Measurements from ENCODE around the gene SHB.
A peak's percentile ranks its signal among the peaks of the same experiment; 100 is the strongest.

SHB gene

DNA sequence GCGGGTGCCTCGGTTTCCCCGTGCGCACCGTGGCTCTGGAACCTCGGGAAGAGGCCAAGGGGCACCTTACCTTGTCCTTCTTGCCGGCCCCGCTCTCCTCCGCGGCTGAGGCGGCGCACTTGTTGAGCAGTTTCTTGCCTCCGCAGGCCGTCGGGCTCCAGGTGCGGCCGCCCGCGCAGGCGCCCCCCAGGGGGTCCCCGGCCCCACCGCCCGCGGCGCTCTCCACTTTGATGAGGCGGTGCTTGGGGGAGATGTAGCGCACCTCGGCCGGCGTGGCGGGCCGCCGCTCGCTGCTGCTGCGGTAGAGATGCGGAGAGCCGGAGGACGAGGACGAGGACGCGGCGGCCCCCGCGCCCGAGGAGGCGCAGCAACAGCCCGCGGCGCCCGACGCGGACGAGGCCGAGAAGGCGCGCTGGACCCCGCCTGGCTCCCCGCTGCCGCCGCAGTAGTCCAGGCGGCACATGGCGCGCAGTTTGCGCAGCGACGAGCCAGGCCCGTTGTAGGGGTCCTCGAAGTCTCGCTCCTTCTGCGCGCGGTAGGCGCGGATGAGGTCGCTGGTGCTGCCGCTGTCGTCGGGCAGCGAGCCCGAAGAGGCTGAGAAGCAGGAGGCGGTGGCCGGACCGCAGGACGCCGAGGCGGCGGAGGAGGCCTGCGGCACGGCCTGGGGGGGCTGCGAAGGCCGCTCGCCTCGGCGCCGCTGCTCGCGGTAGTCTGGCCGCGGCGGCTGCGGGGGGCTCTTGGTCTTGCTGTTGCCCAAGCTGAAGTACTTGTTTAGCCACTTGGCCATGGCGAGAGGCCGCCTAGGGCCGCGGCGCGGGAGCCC is 957 bp downstream of the SHB start:
- TF ChIP-seq, protein P1, sequence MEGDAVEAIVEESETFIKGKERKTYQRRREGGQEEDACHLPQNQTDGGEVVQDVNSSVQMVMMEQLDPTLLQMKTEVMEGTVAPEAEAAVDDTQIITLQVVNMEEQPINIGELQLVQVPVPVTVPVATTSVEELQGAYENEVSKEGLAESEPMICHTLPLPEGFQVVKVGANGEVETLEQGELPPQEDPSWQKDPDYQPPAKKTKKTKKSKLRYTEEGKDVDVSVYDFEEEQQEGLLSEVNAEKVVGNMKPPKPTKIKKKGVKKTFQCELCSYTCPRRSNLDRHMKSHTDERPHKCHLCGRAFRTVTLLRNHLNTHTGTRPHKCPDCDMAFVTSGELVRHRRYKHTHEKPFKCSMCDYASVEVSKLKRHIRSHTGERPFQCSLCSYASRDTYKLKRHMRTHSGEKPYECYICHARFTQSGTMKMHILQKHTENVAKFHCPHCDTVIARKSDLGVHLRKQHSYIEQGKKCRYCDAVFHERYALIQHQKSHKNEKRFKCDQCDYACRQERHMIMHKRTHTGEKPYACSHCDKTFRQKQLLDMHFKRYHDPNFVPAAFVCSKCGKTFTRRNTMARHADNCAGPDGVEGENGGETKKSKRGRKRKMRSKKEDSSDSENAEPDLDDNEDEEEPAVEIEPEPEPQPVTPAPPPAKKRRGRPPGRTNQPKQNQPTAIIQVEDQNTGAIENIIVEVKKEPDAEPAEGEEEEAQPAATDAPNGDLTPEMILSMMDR (IDR thresholded peaks at IDR 0.05), result no peak
- TF ChIP-seq ZFX (IDR thresholded peaks at IDR 0.05; ENCODE audit: borderline replicate concordance), result no peak
- H3K27ac ChIP-seq, result peak overlapping the region; percentile 93

DNA sequence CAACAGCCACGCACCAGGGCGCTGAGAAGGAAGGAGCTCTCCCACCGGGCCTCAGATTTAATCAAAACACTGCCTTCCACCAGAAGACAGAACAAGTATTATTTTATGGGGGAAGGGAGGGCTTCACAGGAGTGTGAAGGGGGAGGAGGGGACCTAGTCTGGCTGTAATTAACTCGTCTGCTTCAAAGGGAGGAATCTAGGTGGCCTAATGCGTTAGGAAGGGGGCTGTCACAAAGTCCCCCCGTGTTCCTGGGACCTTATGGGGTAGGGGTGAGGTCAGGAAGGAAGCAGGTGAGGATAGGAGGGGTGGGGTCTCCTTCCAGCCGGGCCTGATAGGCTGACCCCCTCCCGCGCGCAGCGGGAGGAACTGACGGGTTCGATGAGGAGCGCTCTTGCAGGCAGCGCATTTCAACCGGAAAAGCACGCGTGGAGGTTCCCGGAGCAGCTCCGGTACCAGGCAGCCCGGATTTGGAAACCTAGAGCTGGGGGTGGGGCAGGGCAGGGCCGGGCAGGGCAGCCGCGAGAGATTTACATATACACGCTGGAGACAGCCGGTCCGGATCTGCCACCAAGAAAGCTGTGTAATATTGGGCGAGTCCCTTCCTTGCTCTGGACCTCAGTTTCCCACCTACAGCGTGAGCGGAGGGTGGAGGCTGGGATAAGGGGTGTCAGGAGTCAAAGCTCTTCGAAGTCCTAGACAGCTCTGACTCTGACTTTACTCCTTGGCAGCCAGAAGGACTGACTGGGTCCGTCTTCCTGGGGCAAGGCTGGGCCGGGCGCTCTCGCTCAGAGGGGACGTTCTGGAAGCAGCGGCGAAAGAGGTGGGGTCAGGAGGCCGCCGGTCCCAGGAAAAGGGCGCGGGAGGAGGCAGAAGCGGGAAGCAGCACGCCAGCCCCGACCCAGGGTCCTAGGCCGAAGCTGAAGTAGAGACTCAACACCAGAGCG is 1.8 kb downstream of the SHB start:
- H3K27ac ChIP-seq, result no peak overlapping the region
- TF ChIP-seq, protein P1 (IDR thresholded peaks at IDR 0.05), result no peak
- no peak for TF ChIP-seq ZFX (IDR thresholded peaks at IDR 0.05; ENCODE audit: borderline replicate concordance)

DNA sequence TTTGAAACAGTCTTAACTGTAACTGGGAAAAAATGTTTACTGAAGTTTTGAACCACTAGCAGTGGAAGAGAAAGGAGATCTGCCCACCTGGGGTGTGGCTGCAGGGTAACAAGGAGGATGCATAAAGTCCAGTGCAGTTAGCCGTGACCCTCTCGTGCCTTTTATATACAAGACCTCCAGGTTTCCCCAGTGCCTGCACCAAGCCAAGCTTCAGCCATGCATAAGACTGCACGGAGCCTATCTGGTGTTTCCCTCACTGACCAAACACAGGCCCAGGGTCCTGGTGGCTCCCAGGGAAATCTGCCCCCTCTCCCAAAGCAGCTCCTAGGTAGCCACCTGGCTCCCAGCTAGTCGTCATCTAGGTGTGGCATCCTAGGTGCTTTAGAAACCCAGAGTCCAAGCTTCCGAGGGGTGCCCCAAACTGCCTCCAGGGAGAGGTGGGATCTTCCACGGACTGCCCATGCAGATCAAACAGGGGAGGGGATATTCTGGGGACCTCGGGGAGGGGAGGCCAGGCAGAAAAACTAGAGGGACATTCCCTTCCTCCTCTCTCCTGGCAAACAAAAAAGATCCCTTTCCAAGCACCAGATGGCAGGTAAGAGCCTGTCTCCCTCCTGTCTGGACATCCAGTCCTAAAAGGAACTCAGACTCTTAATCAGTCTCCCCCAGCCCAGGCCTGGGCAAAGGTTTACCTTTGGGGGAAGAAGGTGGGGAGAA is 2.7 kb downstream of the SHB start:
- H3K27ac ChIP-seq, result no peak overlapping the region

DNA sequence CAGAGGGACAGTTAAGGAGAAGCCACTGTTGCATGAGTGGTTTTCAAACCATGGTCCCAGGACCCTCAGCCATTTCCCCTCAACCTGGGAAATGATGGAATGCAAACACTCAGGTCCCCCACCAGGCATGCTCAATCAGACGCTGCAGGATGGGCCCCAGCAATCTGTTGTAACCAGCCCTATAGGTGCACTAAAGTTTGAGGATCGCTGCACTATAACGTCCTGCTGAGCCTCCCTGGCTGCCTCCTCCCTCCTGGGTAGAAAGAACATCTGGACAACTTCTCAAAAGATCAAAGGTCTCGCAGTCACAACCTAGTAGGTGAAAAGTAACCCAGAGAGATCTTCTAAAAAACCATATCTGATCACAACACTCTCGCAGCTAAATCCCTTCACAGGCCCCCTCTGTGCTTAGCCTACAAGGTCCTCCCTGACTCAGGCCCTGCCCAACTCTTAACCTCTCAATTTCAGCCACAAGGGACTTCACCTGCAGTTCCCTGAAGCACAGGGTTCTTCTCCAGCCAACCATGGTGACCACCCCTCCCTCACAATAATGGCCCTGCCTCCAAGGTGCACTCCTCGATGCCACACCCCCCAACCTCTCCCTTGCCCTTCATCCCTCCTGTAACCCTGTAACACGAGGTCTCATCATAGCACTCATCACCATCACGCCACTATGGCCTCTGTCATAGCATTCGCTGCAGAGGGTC is 3.5 kb downstream of the SHB start:
- TF ChIP-seq, protein P1 (IDR thresholded peaks at IDR 0.05), result no peak
- no peak for TF ChIP-seq ZFX (IDR thresholded peaks at IDR 0.05; ENCODE audit: borderline replicate concordance)
- no peak overlapping the region for H3K27ac ChIP-seq

More for the DNA sequence above, 2.7 kb downstream of the SHB start:
- TF ChIP-seq, protein P1 (IDR thresholded peaks at IDR 0.05), result no peak
- no peak for TF ChIP-seq ZFX (IDR thresholded peaks at IDR 0.05; ENCODE audit: borderline replicate concordance)

DNA sequence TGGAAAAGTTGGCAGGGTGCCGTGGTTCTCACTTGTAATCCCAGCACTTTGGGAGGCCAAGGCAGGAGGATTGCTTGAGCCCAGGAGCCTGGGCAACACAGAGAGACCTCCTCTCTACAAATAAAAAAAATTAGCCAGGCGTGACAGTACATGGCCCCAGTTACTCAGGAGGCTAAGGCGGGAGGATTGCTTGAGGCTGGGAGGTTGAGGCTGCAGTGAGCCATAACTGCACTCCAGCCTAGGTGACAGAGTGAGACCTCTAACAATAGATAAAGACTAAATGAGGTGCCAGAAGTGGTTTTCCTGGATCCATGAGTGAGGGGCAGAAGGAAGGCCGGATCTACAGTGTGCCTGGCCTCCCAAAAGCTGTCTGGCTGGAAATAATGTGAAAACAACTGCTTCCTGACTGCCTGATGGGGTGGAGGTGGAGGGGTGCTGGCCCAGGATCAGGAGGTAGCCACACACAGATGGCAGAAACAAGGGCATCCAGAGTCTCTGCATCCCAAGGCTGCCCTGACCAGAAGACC is 4.1 kb downstream of the SHB start:
- no peak overlapping the region for H3K27ac ChIP-seq
- TF ChIP-seq ZFX (IDR thresholded peaks at IDR 0.05; ENCODE audit: borderline replicate concordance), result no peak
- TF ChIP-seq, protein P1 (IDR thresholded peaks at IDR 0.05), result no peak

DNA sequence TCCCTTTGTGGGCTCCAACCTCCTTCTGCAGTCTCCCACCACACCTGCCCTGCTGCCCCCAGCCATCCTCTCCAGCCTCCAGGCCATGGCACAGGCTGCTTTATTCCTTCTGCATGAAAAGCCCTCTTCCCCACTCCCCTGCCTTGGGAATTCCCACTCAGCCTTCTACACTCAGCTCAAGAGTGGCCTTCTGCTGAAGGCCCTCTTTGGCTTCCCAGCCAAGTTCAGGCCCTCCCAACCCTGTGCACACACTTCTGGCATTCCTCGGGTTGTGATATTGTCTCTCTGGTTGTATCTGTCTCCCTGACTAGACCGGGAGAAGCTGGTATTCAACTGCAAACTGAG is 5.7 kb downstream of the SHB start:
- no peak overlapping the region for H3K27ac ChIP-seq
- no peak for TF ChIP-seq ZFX (IDR thresholded peaks at IDR 0.05; ENCODE audit: borderline replicate concordance)
- TF ChIP-seq, protein P1 (IDR thresholded peaks at IDR 0.05), result no peak

Measured in 22Rv1 (cell line).